ENCODE data around the gene COL1A2. TPM values are rescaled to one million over a fixed set of nuclear protein-coding genes. Genes with fewer than 3 reads are reported as not detected.
A peak's percentile ranks its signal among the peaks of the same experiment; 100 is the strongest.

Gene COL1A2
- total RNA-seq, 2 donors from 2014 or later = 67.0 to 228 TPM

GRCh38 chr7:94374721-94375566, 19.8 kb upstream of the COL1A2 start:
- Histone ChIP-seq H3K27me3 (no peaks in the 10 kb centered on the region), H3K4me1 (peaks cover 0 to 29% of the 10 kb centered on the region in 2 donors), H3K9me3 (no peaks in the 10 kb centered on the region), H3K4me3 (peak overlapping the region in 1 of 2 donors; percentile 27), H3K27ac (peak overlapping the region; percentile 74 to 87), H3K36me3 (no peaks in the 10 kb centered on the region)
- TF ChIP-seq CTCF (IDR thresholded peaks at IDR 0.05) = no peak
- DNase-seq (ENCODE audit: low spot score) = peak; percentile 72

- peak overlapping the region in 1 of 2 donors; percentile 27 for H3K4me3 ChIP-seq
- peak overlapping the region; percentile 74 to 87 for H3K27ac ChIP-seq
- no peaks in the 10 kb centered on the region for H3K9me3 ChIP-seq
- DNase-seq (ENCODE audit: low spot score) = no peak
- H3K27me3 ChIP-seq = no peaks in the 10 kb centered on the region
- H3K4me1 ChIP-seq = peaks cover 0 to 29% of the 10 kb centered on the region in 2 donors
- TF ChIP-seq CTCF (IDR thresholded peaks at IDR 0.05) = no peak
- no peaks in the 10 kb centered on the region for H3K36me3 ChIP-seq
Measured at GRCh38 chr7:94375691-94376090, 19.0 kb upstream of the COL1A2 start.

GRCh38 chr7:94376281-94376680, 18.4 kb upstream of the COL1A2 start:
- H3K27ac ChIP-seq = peak overlapping the region; percentile 74 to 87
- no peaks in the 10 kb centered on the region for H3K36me3 ChIP-seq
- H3K4me3 ChIP-seq = no peak overlapping the region
- H3K4me1 ChIP-seq = peaks cover 0 to 29% of the 10 kb centered on the region in 2 donors
- no peaks in the 10 kb centered on the region for H3K27me3 ChIP-seq
- no peak for TF ChIP-seq CTCF (IDR thresholded peaks at IDR 0.05)
- H3K9me3 ChIP-seq = no peaks in the 10 kb centered on the region
- DNase-seq (ENCODE audit: low spot score) = no peak

GRCh38 chr7:94378356-94378755, 16.3 kb upstream of the COL1A2 start:
- Histone ChIP-seq H3K4me3 (no peak overlapping the region), H3K36me3 (no peaks in the 10 kb centered on the region), H3K9me3 (no peaks in the 10 kb centered on the region), H3K27ac (no peak overlapping the region), H3K4me1 (peaks cover 0 to 29% of the 10 kb centered on the region in 2 donors), H3K27me3 (no peaks in the 10 kb centered on the region)
- TF ChIP-seq CTCF (IDR thresholded peaks at IDR 0.05) = no peak
- no peak for DNase-seq (ENCODE audit: low spot score)

GRCh38 chr7:94380264-94380663, 14.4 kb upstream of the COL1A2 start:
- no peak for TF ChIP-seq CTCF (IDR thresholded peaks at IDR 0.05)
- peaks cover 0 to 13% of the 10 kb centered on the region in 2 donors for H3K4me1 ChIP-seq
- H3K9me3 ChIP-seq = no peaks in the 10 kb centered on the region
- H3K36me3 ChIP-seq = no peaks in the 10 kb centered on the region
- no peaks in the 10 kb centered on the region for H3K27me3 ChIP-seq
- H3K27ac ChIP-seq = no peak overlapping the region
- DNase-seq (ENCODE audit: low spot score) = no peak
- no peak overlapping the region for H3K4me3 ChIP-seq

Data from right atrium auricular region (tissue), 2 donors.